SK-N-SH treated with all-trans-retinoic acid at 6 μM for 48 hours (cell line): ENCODE results near the gene FAM234B.
A peak's percentile ranks its signal among the peaks of the same experiment; 100 is the strongest.

ENCODE experiments used
- ATAC-seq: fragments of 200-7000 bp; cut with Tn5 transposase; 3 replicates; pipeline ENCODE4 v1.9.1; 2020; ENCODE audit warnings: mild to moderate bottlenecking, moderate library complexity
- ARNTL ChIP-seq: fragments of 450-650 bp; formaldehyde crosslinking; IDR thresholded peaks from 2 replicates; pipeline ENCODE4 v1.5.0; 2020; ENCODE audit warnings: low read depth, mild to moderate bottlenecking, moderate library complexity, borderline replicate concordance
- BACH2 ChIP-seq: fragments of 250-450 bp; sonication (Bioruptor Pico); IDR thresholded peaks from 2 replicates; pipeline ENCODE4 v1.9.0; 2021; ENCODE audit warnings: mild to moderate bottlenecking, borderline replicate concordance
- CSDC2 ChIP-seq: fragments of 250-450 bp; sonication (Bioruptor Pico); IDR thresholded peaks from 2 replicates; pipeline ENCODE4 v1.5.0; 2020; ENCODE audit warnings: mild to moderate bottlenecking, moderate library complexity
- GLIS3 ChIP-seq: fragments of 250-450 bp; sonication (Bioruptor Pico); IDR thresholded peaks from 2 replicates; pipeline ENCODE4 v1.5.0; 2020; ENCODE audit warnings: mild to moderate bottlenecking, moderate library complexity
- ISL1 ChIP-seq: fragments of 250-450 bp; sonication (Bioruptor Pico); IDR thresholded peaks from 2 replicates; pipeline ENCODE4 v2.1.2; 2022; ENCODE audit warnings: mild to moderate bottlenecking, moderate library complexity
- OSR1 ChIP-seq: fragments of 250-450 bp; sonication (Bioruptor Pico); IDR thresholded peaks from 2 replicates; pipeline ENCODE4 v1.8.0; 2022; ENCODE audit warnings: moderate library complexity, mild to moderate bottlenecking, inconsistent platforms
- PPARA ChIP-seq: fragments of 250-450 bp; sonication (Bioruptor Pico); IDR thresholded peaks from 2 replicates; pipeline ENCODE4 v1.5.0; 2020; ENCODE audit warnings: mild to moderate bottlenecking, borderline replicate concordance
- RARB ChIP-seq: fragments of 250-450 bp; sonication (Bioruptor Pico); IDR thresholded peaks from 2 replicates; pipeline ENCODE4 v1.8.0; 2021; ENCODE audit warnings: mild to moderate bottlenecking, moderate library complexity
- SNAI2 ChIP-seq: fragments of 250-450 bp; sonication (Bioruptor Pico); IDR thresholded peaks from 2 replicates; pipeline ENCODE4 v1.5.0; 2020; ENCODE audit warnings: mild to moderate bottlenecking, moderate library complexity
- TCF4 ChIP-seq: fragments of 250-450 bp; sonication (Bioruptor Pico); IDR thresholded peaks from 2 replicates; pipeline ENCODE4 v1.8.0; 2021; ENCODE audit warnings: mild to moderate bottlenecking, moderate library complexity, borderline replicate concordance
- TOX ChIP-seq: fragments of 250-450 bp; sonication (Bioruptor Pico); IDR thresholded peaks from 2 replicates; pipeline ENCODE4 v1.8.0; 2021; ENCODE audit warnings: mild to moderate bottlenecking, moderate library complexity, borderline replicate concordance
- ZFP3 ChIP-seq: fragments of 250-450 bp; sonication (Bioruptor Pico); IDR thresholded peaks from 2 replicates; pipeline ENCODE4 v1.5.0; 2020; ENCODE audit warnings: mild to moderate bottlenecking, moderate library complexity
- ZFP30 ChIP-seq: fragments of 450-650 bp; formaldehyde crosslinking; IDR thresholded peaks from 2 replicates; pipeline ENCODE4 v1.5.0; 2022; ENCODE audit warnings: mild to moderate bottlenecking, moderate library complexity
- ZNF565 ChIP-seq: fragments of 450-650 bp; formaldehyde crosslinking; conservative IDR thresholded peaks from 2 replicates; pipeline ENCODE4 v1.5.0; 2020; ENCODE audit warnings: low read depth, mild to moderate bottlenecking, moderate library complexity
- ZNF70 ChIP-seq: fragments of 450-650 bp; formaldehyde crosslinking; IDR thresholded peaks from 2 replicates; pipeline ENCODE4 v1.5.0; 2020; ENCODE audit warnings: mild to moderate bottlenecking, moderate library complexity
- TF ChIP-seq, protein P1 (sequence below): fragments of 250-450 bp; sonication (Bioruptor Pico); IDR thresholded peaks from 2 replicates; pipeline ENCODE4 v1.8.0; 2021; ENCODE audit warnings: low read depth, mild to moderate bottlenecking, moderate library complexity, borderline replicate concordance
- TF ChIP-seq, protein P2 (sequence below): fragments of 250-450 bp; sonication (Bioruptor Pico); IDR thresholded peaks from 2 replicates; pipeline ENCODE4 v1.5.0; 2020; ENCODE audit warnings: mild to moderate bottlenecking, moderate library complexity
- TF ChIP-seq, protein P3 (sequence below): fragments of 250-450 bp; sonication (Bioruptor Pico); IDR thresholded peaks from 2 replicates; pipeline ENCODE4 v1.8.0; 2020; ENCODE audit warnings: mild to moderate bottlenecking, moderate library complexity, borderline replicate concordance
- TF ChIP-seq, protein P4 (sequence below): fragments of 250-450 bp; sonication (Bioruptor Pico); IDR thresholded peaks from 2 replicates; pipeline ENCODE4 v1.5.1; 2021; ENCODE audit warnings: mild to moderate bottlenecking, moderate library complexity

FAM234B gene

DNA sequence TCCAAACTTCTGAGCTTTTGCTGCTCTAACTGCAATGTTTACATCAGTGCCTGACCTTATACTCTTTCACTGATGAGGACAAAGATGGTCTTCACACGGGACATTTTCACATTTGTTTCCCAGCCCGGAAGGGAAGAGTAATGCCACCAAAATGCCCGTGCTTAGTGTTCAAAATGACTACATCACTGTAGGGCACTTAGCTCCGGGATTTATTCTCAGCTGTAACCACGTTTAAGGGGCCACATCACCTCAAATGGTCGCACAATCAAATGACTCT lies 56.4 kb downstream of the FAM234B start:
- ATAC-seq, result no peak

DNA sequence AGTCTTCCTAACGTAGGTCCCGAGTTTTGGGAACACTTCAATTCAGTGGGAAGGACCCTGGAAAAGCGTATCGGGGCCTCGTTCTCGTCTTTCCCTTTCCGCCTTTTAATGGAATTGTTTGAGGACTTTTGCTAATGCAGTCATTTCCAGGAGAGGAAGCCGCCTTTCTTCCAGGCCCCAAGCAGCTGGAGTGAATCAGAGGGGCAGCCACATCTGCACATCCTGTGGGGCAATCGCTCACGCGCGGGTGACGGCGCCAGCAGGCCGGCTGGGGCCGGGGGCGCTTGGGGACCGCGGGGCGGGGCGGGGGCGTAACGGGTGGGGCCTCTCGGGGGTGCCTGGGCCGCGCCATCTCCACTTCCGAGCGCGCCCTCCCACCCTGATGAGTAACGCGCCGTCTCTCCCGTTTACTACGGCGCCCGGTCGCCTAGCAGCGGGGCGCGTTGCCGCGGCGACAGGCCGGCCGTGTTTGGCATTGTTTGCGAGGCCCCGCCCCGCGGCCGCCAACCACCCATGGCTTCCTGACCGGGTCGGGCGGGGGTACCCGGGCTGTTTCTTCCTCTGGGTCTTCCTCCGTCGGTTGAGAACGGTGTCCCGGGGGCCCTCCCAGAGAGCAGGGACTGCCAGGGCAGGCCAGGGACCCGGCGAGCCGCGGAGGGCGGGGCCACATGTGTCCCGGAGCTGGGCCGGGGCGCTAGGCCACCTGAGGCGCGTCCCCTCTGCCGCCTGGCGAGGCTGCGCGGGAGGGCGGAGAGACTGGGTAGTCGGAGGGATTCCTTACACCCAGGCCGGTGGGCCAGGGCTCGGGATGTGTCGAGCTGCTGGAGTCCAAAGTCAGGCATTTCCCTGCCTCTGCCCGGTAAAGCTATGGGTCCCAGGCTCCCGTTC lies 56.9 kb downstream of the FAM234B start:
- TF ChIP-seq, protein P1, sequence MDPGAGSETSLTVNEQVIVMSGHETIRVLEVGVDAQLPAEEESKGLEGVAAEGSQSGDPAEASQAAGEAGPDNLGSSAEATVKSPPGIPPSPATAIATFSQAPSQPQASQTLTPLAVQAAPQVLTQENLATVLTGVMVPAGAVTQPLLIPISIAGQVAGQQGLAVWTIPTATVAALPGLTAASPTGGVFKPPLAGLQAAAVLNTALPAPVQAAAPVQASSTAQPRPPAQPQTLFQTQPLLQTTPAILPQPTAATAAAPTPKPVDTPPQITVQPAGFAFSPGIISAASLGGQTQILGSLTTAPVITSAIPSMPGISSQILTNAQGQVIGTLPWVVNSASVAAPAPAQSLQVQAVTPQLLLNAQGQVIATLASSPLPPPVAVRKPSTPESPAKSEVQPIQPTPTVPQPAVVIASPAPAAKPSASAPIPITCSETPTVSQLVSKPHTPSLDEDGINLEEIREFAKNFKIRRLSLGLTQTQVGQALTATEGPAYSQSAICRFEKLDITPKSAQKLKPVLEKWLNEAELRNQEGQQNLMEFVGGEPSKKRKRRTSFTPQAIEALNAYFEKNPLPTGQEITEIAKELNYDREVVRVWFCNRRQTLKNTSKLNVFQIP (CRISPR knock-in tag), result no peak
- TF ChIP-seq, protein P2, sequence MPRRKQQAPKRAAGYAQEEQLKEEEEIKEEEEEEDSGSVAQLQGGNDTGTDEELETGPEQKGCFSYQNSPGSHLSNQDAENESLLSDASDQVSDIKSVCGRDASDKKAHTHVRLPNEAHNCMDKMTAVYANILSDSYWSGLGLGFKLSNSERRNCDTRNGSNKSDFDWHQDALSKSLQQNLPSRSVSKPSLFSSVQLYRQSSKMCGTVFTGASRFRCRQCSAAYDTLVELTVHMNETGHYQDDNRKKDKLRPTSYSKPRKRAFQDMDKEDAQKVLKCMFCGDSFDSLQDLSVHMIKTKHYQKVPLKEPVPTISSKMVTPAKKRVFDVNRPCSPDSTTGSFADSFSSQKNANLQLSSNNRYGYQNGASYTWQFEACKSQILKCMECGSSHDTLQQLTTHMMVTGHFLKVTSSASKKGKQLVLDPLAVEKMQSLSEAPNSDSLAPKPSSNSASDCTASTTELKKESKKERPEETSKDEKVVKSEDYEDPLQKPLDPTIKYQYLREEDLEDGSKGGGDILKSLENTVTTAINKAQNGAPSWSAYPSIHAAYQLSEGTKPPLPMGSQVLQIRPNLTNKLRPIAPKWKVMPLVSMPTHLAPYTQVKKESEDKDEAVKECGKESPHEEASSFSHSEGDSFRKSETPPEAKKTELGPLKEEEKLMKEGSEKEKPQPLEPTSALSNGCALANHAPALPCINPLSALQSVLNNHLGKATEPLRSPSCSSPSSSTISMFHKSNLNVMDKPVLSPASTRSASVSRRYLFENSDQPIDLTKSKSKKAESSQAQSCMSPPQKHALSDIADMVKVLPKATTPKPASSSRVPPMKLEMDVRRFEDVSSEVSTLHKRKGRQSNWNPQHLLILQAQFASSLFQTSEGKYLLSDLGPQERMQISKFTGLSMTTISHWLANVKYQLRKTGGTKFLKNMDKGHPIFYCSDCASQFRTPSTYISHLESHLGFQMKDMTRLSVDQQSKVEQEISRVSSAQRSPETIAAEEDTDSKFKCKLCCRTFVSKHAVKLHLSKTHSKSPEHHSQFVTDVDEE, result peak; percentile 47; the same call in 1 of the 2 replicates
- TF ChIP-seq SNAI2 (CRISPR knock-in tag) (peak; percentile 62; the same call in 1 of the 2 replicates), TOX (CRISPR knock-in tag) (no peak), ZFP3 (0 out of 2 replicates have a peak, but pooled peaks have one; percentile 15), TCF4 (CRISPR knock-in tag) (no peak), ZFP30 (CRISPR knock-in tag) (no peak), RARB (CRISPR knock-in tag) (no peak), CSDC2 (CRISPR knock-in tag) (0 out of 2 replicates have a peak, but pooled peaks have one; percentile 39), ZNF70 (no peak), ARNTL (no peak)
- TF ChIP-seq, protein P3, sequence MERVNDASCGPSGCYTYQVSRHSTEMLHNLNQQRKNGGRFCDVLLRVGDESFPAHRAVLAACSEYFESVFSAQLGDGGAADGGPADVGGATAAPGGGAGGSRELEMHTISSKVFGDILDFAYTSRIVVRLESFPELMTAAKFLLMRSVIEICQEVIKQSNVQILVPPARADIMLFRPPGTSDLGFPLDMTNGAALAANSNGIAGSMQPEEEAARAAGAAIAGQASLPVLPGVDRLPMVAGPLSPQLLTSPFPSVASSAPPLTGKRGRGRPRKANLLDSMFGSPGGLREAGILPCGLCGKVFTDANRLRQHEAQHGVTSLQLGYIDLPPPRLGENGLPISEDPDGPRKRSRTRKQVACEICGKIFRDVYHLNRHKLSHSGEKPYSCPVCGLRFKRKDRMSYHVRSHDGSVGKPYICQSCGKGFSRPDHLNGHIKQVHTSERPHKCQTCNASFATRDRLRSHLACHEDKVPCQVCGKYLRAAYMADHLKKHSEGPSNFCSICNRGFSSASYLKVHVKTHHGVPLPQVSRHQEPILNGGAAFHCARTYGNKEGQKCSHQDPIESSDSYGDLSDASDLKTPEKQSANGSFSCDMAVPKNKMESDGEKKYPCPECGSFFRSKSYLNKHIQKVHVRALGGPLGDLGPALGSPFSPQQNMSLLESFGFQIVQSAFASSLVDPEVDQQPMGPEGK (CRISPR knock-in tag), result peak; percentile 45; the same call in 1 of the 2 replicates
- peak; percentile 83 for ATAC-seq

More for the DNA sequence above, 56.4 kb downstream of the FAM234B start:
- TF ChIP-seq ARNTL, result no peak
- TF ChIP-seq TCF4 (CRISPR knock-in tag), result no peak
- no peak for TF ChIP-seq CSDC2 (CRISPR knock-in tag)
- TF ChIP-seq, protein P2, result no peak
- no peak for TF ChIP-seq BACH2 (CRISPR knock-in tag)
- TF ChIP-seq ZNF70, result no peak
- no peak for TF ChIP-seq ZFP30 (CRISPR knock-in tag)
- TF ChIP-seq RARB (CRISPR knock-in tag), result no peak
- no peak for TF ChIP-seq ZNF565 (CRISPR knock-in tag)
- no peak for TF ChIP-seq PPARA (CRISPR knock-in tag)
- TF ChIP-seq GLIS3, result no peak
- no peak for TF ChIP-seq ZFP3
- TF ChIP-seq ISL1, result no peak
- TF ChIP-seq, protein P4, sequence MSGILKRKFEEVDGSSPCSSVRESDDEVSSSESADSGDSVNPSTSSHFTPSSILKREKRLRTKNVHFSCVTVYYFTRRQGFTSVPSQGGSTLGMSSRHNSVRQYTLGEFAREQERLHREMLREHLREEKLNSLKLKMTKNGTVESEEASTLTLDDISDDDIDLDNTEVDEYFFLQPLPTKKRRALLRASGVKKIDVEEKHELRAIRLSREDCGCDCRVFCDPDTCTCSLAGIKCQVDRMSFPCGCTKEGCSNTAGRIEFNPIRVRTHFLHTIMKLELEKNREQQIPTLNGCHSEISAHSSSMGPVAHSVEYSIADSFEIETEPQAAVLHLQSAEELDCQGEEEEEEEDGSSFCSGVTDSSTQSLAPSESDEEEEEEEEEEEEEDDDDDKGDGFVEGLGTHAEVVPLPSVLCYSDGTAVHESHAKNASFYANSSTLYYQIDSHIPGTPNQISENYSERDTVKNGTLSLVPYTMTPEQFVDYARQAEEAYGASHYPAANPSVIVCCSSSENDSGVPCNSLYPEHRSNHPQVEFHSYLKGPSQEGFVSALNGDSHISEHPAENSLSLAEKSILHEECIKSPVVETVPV (CRISPR knock-in tag), result no peak
- no peak for TF ChIP-seq SNAI2 (CRISPR knock-in tag)
- TF ChIP-seq, protein P1 (CRISPR knock-in tag), result no peak
- TF ChIP-seq OSR1 (CRISPR knock-in tag), result no peak
